Tibial nerve (tissue), 4 donors: ENCODE measurements around the gene YY1. TPM values are rescaled to one million over a fixed set of nuclear protein-coding genes. Genes with fewer than 3 reads are reported as not detected.

Experiments
- DNase-seq, 2 donors: peaks; one replicate each; pipeline ENCODE4 v3.0.0-alpha.2; 2019; ENCODE audit warnings: low spot score in 2 of 2
- H3K27ac ChIP-seq, 4 donors: fragments of 200-600 bp; sonication (generic) in 3 of 4; one replicate each; pipeline ENCODE4 v1.5.1; 2017 to 2019; ENCODE audit warnings: mild to moderate bottlenecking in 1 of 4
- H3K27me3 ChIP-seq, 2 donors: fragments of 200-600 bp; sonication (generic) in 1 of 2; one replicate each; pipeline versions ENCODE4 v1.5.1 to v1.6.0; 2017 to 2019
- H3K36me3 ChIP-seq, 3 donors: fragments of 200-600 bp; sonication (generic); one replicate each; pipeline ENCODE4 v1.5.1; 2018 to 2019
- H3K4me1 ChIP-seq, 4 donors: fragments of 200-600 bp; sonication (generic) in 3 of 4; one replicate each; pipeline ENCODE4 v1.5.1; 2017 to 2019
- H3K4me3 ChIP-seq, 4 donors: fragments of 200-600 bp; sonication (generic) in 3 of 4; one replicate each; pipeline ENCODE4 v1.5.1; 2017 to 2019; ENCODE audit warnings: mild to moderate bottlenecking in 1 of 4, moderate library complexity in 1 of 4
- H3K9me3 ChIP-seq, 4 donors: fragments of 200-600 bp; sonication (generic) in 3 of 4; one replicate each; pipeline ENCODE4 v1.5.1; 2017 to 2019
- EP300 ChIP-seq, 2 donors: sonication (generic); formaldehyde crosslinking; IDR thresholded peaks; one replicate each; pipeline ENCODE4 v1.6.1; 2017; ENCODE audit warnings: antibody characterized with exemption in 2 of 2, mild to moderate bottlenecking in 1 of 2
- POLR2A ChIP-seq, 2 donors: fragments of 450-650 bp; IDR thresholded peaks; one replicate each; pipeline ENCODE4 v1.6.1; 2017; ENCODE audit warnings: antibody characterized with exemption in 2 of 2, mild to moderate bottlenecking in 2 of 2, moderate library complexity in 2 of 2
- WGBS, 2 donors: methylation state at CpG; one replicate each; pipeline ENCODE4 v1.1.5; 2018; 5-methylcytosine and 5-hydroxymethylcytosine counted together
- total RNA-seq, 4 donors: library from RNA; depleted of rRNA; stranded (reverse); fragments of >200 nt; gene quantifications; one replicate each; pipeline ENCODE4 v1.1.0, GENCODE V29; 2016
- TF ChIP-seq, protein P1 (sequence below), 5 experiments: fragments of 200-600 bp in 3 of 5; fragments of 450-650 bp in 2 of 5; sonication (generic) in 3 of 5; IDR thresholded peaks; one replicate each; pipeline ENCODE4 v1.5.1; 2016 to 2019; ENCODE audit warnings: antibody characterized with exemption in 5 of 5, mild to moderate bottlenecking in 3 of 5, moderate library complexity in 2 of 5

YY1 gene
- total RNA-seq, 4 donors from 2014 or later = 55.9 to 60.3 (median 58.7) TPM

DNA sequence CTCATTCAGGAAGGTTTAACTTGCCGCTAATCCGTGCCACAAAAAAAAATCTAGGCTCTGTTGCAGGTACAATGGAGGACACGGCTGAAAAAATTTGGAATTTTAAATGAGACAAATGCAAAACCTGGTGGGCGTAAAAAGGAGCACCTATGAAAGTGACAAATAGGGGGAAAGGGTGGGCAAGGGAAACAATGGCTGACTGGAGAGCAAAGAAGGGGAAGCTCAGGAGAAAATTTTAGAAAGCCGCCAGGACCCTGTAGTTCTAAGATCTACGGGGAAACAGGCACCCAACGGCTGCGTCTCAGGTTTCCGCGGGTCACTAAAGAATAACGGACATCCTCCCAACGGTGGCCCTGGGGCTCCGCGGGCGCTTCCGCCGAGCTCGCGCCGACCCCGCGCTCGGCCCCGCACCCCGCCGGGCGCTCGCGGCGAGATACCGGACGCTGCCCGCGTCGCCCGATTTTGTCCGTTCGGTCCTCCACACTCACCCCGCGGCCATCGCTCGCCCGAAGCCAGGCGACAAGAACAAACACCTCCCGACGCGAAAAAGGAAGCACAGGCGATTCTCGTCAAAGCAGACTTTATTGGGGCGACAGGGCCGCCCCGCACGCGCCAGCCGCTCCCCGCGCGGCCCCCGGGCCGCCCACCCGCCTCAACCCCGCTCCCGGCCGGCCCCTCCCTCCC lies 1.1 kb upstream of the YY1 start:
- peak in 1 of 2 donors; percentile 48 for DNase-seq
- Histone ChIP-seq H3K9me3 (no peaks in the 10 kb centered on the region), H3K27ac (peak overlapping the region; percentile 96 to 100 (median 98)), H3K36me3 (no peaks in the 10 kb centered on the region), H3K4me3 (peak overlapping the region; percentile 46 to 100 (median 94)), H3K4me1 (peaks cover 0 to 53% (median 31%) of the 10 kb centered on the region in 4 donors), H3K27me3 (no peaks in the 10 kb centered on the region)
- TF ChIP-seq POLR2A (IDR thresholded peaks at IDR 0.05) = no peak
- TF ChIP-seq, protein P1, sequence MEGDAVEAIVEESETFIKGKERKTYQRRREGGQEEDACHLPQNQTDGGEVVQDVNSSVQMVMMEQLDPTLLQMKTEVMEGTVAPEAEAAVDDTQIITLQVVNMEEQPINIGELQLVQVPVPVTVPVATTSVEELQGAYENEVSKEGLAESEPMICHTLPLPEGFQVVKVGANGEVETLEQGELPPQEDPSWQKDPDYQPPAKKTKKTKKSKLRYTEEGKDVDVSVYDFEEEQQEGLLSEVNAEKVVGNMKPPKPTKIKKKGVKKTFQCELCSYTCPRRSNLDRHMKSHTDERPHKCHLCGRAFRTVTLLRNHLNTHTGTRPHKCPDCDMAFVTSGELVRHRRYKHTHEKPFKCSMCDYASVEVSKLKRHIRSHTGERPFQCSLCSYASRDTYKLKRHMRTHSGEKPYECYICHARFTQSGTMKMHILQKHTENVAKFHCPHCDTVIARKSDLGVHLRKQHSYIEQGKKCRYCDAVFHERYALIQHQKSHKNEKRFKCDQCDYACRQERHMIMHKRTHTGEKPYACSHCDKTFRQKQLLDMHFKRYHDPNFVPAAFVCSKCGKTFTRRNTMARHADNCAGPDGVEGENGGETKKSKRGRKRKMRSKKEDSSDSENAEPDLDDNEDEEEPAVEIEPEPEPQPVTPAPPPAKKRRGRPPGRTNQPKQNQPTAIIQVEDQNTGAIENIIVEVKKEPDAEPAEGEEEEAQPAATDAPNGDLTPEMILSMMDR (IDR thresholded peaks at IDR 0.05) = no peak
- 0% methylated on average over 28 to 54 of the region's 64 CpGs for WGBS, 2 donors

DNA sequence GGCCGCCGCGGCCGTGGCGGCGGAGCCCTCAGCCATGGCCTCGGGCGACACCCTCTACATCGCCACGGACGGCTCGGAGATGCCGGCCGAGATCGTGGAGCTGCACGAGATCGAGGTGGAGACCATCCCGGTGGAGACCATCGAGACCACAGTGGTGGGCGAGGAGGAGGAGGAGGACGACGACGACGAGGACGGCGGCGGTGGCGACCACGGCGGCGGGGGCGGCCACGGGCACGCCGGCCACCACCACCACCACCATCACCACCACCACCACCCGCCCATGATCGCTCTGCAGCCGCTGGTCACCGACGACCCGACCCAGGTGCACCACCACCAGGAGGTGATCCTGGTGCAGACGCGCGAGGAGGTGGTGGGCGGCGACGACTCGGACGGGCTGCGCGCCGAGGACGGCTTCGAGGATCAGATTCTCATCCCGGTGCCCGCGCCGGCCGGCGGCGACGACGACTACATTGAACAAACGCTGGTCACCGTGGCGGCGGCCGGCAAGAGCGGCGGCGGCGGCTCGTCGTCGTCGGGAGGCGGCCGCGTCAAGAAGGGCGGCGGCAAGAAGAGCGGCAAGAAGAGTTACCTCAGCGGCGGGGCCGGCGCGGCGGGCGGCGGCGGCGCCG lies 381 bp downstream of the YY1 start:
- peak overlapping the region; percentile 91 to 100 (median 98) for H3K4me3 ChIP-seq
- H3K27me3 ChIP-seq = no peaks in the 10 kb centered on the region
- H3K36me3 ChIP-seq = no peaks in the 10 kb centered on the region
- H3K4me1 ChIP-seq = peaks cover 0 to 66% (median 35%) of the 10 kb centered on the region in 4 donors
- TF ChIP-seq, protein P1 (IDR thresholded peaks at IDR 0.05) = no peak
- TF ChIP-seq EP300 (IDR thresholded peaks at IDR 0.05) (no peak), POLR2A (IDR thresholded peaks at IDR 0.05) (no peak)
- H3K9me3 ChIP-seq = no peaks in the 10 kb centered on the region
- WGBS, 2 donors = 0 to 1% methylated on average over 45 to 72 of the region's 93 CpGs
- DNase-seq = peak in 1 of 2 donors; percentile 17
- peak overlapping the region; percentile 93 to 100 (median 98) for H3K27ac ChIP-seq

DNA sequence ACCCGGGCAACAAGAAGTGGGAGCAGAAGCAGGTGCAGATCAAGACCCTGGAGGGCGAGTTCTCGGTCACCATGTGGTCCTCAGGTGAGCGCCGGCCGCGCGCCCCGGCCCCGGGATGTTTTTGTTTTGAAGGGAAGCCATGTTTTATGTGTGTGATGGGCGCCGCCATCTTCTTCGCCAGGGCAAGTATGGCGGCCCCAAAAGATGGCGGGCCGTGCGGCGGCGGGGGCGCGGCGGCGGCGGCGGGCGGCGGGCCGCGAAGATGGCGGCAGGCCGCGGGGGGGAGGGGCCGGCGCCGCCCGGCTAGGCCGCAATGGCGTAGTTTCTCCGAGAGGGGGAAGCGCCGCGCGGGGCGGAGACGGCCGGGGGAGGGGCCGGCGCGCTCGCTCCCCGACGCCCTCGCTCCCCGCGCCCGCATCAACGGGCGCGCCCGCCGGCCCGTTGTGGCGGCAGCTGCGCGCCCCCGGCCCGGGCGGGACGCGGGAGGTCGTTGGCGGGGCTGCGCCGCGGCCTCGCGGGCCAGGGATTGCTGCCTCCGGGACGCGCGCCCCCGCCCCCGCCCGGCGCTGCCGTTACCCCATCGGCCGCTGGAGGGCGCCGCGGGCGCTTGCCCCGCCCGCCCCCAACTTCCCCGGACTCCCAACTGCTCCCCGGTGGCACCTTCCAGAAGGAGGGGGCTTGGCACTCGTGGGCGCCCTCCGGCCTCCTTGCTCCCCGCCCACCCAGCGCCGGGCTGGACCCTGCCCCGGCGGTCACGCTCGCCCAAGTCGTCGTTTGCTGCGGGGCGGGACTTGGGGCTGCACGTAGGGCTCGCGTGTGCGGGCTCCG lies 1.1 kb downstream of the YY1 start:
- Histone ChIP-seq H3K9me3 (no peaks in the 10 kb centered on the region), H3K4me1 (peaks cover 0 to 67% (median 38%) of the 10 kb centered on the region in 4 donors), H3K4me3 (peak overlapping the region; percentile 91 to 100 (median 98)), H3K27ac (peak overlapping the region; percentile 95 to 100 (median 98)), H3K27me3 (no peaks in the 10 kb centered on the region), H3K36me3 (no peaks in the 10 kb centered on the region)
- DNase-seq = peak; percentile 72 to 73
- peak in 1 of 2 donors; percentile 48 for TF ChIP-seq EP300 (IDR thresholded peaks at IDR 0.05)
- TF ChIP-seq, protein P1 (IDR thresholded peaks at IDR 0.05) = peak; percentile 78 to 99 (median 94)
- no peak for TF ChIP-seq POLR2A (IDR thresholded peaks at IDR 0.05)
- 0% methylated on average over 41 to 49 of the region's 115 CpGs for WGBS, 2 donors

DNA sequence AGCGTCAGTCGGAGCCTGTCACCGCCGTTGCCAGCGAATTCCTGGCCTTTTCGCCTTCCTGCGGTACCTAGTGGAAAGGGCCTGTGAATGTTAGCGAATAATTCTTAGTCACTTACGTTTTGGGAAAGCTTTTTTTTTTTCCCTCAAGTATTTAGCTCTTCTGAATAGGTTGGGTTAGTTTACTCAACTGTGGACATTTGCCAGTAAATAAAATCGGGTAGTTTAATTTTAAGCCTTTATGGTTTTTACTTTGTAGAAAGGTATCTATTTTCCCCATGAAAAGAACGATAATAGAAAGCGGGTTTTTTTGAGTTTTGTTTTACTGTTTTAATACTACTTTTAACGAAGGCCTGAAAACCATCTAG lies 1.7 kb downstream of the YY1 start:
- 1 to 3% methylated on average over 13 of the region's 13 CpGs for WGBS, 2 donors
- Histone ChIP-seq H3K27ac (peak overlapping the region; percentile 95 to 100 (median 96)), H3K9me3 (no peaks in the 10 kb centered on the region), H3K27me3 (no peaks in the 10 kb centered on the region), H3K4me3 (peak overlapping the region; percentile 69 to 100 (median 88)), H3K4me1 (peaks cover 0 to 67% (median 40%) of the 10 kb centered on the region in 4 donors), H3K36me3 (no peaks in the 10 kb centered on the region)
- TF ChIP-seq EP300 (IDR thresholded peaks at IDR 0.05) = peak in 1 of 2 donors; percentile 74
- TF ChIP-seq, protein P1 (IDR thresholded peaks at IDR 0.05) = no peak
- TF ChIP-seq POLR2A (IDR thresholded peaks at IDR 0.05) = no peak
- DNase-seq = no peak
